ENCODE measurements around the gene NTM.

- TF ChIP-seq CTCF (IDR thresholded peaks at IDR 0.05; ENCODE audit: low read depth, low read length, poor library complexity, severe bottlenecking) = no peak
- TF ChIP-seq EZH2phosphoT487 (IDR thresholded peaks at IDR 0.05; ENCODE audit: borderline replicate concordance, low read length) = no peak
Observed at GRCh38 chr11:132286106-132286505, 915.7 kb downstream of the NTM start.
